ENCODE results near the gene DOCK2. TPM values are rescaled to one million over a fixed set of nuclear protein-coding genes. Genes with fewer than 3 reads are reported as not detected.

The DOCK2 gene
- total RNA-seq, 1 donor = 6.2 TPM

GRCh38 chr5:169636477-169637084, 494 bp upstream of the DOCK2 start:
- no peak for TF ChIP-seq CTCF (IDR thresholded peaks at IDR 0.05; ENCODE audit: extremely low read depth, low read depth, low read length)
- Histone ChIP-seq H3K4me2 (ENCODE audit: insufficient read depth, low read length) (peak overlapping the region; percentile 77), H3K27ac (ENCODE audit: low read depth, low read length) (no peak overlapping the region), H3K4me1 (ENCODE audit: insufficient read depth, low read length) (peaks cover 12% of the 10 kb centered on the region), H2AFZ (ENCODE audit: low read length) (peak overlapping the region; percentile 78), H3K4me3 (ENCODE audit: insufficient read depth, low read length) (peak overlapping the region; percentile 69), H3K27me3 (ENCODE audit: insufficient read depth, low read length) (no peaks in the 10 kb centered on the region), H3K9me3 (ENCODE audit: low read depth, low read length) (peaks cover 4% of the 10 kb centered on the region), H3K36me3 (ENCODE audit: insufficient read depth, low read length) (no peaks in the 10 kb centered on the region), H3K79me2 (ENCODE audit: insufficient read depth, low read length) (no peaks in the 10 kb centered on the region), H4K20me1 (ENCODE audit: insufficient read depth, low read length) (no peaks in the 10 kb centered on the region)
- DNase-seq (ENCODE audit: insufficient read length, low spot score, missing footprints) = no peak

- Histone ChIP-seq H3K79me2 (ENCODE audit: insufficient read depth, low read length) (no peaks in the 10 kb centered on the region), H3K27me3 (ENCODE audit: insufficient read depth, low read length) (no peaks in the 10 kb centered on the region), H3K27ac (ENCODE audit: low read depth, low read length) (no peak overlapping the region), H4K20me1 (ENCODE audit: insufficient read depth, low read length) (no peaks in the 10 kb centered on the region), H3K4me2 (ENCODE audit: insufficient read depth, low read length) (peak overlapping the region; percentile 77), H2AFZ (ENCODE audit: low read length) (peak overlapping the region; percentile 78), H3K4me1 (ENCODE audit: insufficient read depth, low read length) (peaks cover 9% of the 10 kb centered on the region), H3K4me3 (ENCODE audit: insufficient read depth, low read length) (peak overlapping the region; percentile 69), H3K9me3 (ENCODE audit: low read depth, low read length) (peaks cover 4% of the 10 kb centered on the region), H3K36me3 (ENCODE audit: insufficient read depth, low read length) (no peaks in the 10 kb centered on the region)
- no peak for TF ChIP-seq CTCF (IDR thresholded peaks at IDR 0.05; ENCODE audit: extremely low read depth, low read depth, low read length)
- DNase-seq (ENCODE audit: insufficient read length, low spot score, missing footprints) = no peak
Observed at GRCh38 chr5:169637549-169638121, 560 bp downstream of the DOCK2 start.

GRCh38 chr5:169641253-169641652, 4.2 kb downstream of the DOCK2 start:
- Histone ChIP-seq H3K4me3 (ENCODE audit: insufficient read depth, low read length) (no peak overlapping the region), H3K4me2 (ENCODE audit: insufficient read depth, low read length) (no peak overlapping the region), H3K4me1 (ENCODE audit: insufficient read depth, low read length) (peaks cover 9% of the 10 kb centered on the region), H4K20me1 (ENCODE audit: insufficient read depth, low read length) (no peaks in the 10 kb centered on the region), H3K79me2 (ENCODE audit: insufficient read depth, low read length) (no peaks in the 10 kb centered on the region), H2AFZ (ENCODE audit: low read length) (no peak overlapping the region), H3K27me3 (ENCODE audit: insufficient read depth, low read length) (no peaks in the 10 kb centered on the region), H3K9me3 (ENCODE audit: low read depth, low read length) (peaks cover 4% of the 10 kb centered on the region), H3K36me3 (ENCODE audit: insufficient read depth, low read length) (no peaks in the 10 kb centered on the region), H3K27ac (ENCODE audit: low read depth, low read length) (no peak overlapping the region)
- TF ChIP-seq CTCF (IDR thresholded peaks at IDR 0.05; ENCODE audit: extremely low read depth, low read depth, low read length) = no peak
- peak; percentile 92 for DNase-seq (ENCODE audit: insufficient read length, low spot score, missing footprints)

- Histone ChIP-seq H3K4me1 (ENCODE audit: insufficient read depth, low read length) (peaks cover 15% of the 10 kb centered on the region), H2AFZ (ENCODE audit: low read length) (no peak overlapping the region), H3K36me3 (ENCODE audit: insufficient read depth, low read length) (no peaks in the 10 kb centered on the region), H3K9me3 (ENCODE audit: low read depth, low read length) (no peaks in the 10 kb centered on the region), H3K27me3 (ENCODE audit: insufficient read depth, low read length) (no peaks in the 10 kb centered on the region), H3K4me2 (ENCODE audit: insufficient read depth, low read length) (no peak overlapping the region), H3K27ac (ENCODE audit: low read depth, low read length) (no peak overlapping the region), H3K4me3 (ENCODE audit: insufficient read depth, low read length) (no peak overlapping the region), H4K20me1 (ENCODE audit: insufficient read depth, low read length) (no peaks in the 10 kb centered on the region), H3K79me2 (ENCODE audit: insufficient read depth, low read length) (no peaks in the 10 kb centered on the region)
- no peak for TF ChIP-seq CTCF (IDR thresholded peaks at IDR 0.05; ENCODE audit: extremely low read depth, low read depth, low read length)
- DNase-seq (ENCODE audit: insufficient read length, low spot score, missing footprints) = no peak
Observed at GRCh38 chr5:169646856-169647255, 9.8 kb downstream of the DOCK2 start.
